Measurements from ENCODE around the gene CYFIP2. TPM values are rescaled to one million over a fixed set of nuclear protein-coding genes. Genes with fewer than 3 reads are reported as not detected.

Gene CYFIP2
- total and polyA plus RNA-seq, 2 donors (not counting 1 experiment from before 2014, with no cell fraction given) = 5.0 to 27.6 TPM

- H3K4me2 ChIP-seq (ENCODE audit: extremely low read depth, insufficient read depth, low read length) = peak overlapping the region; percentile 64
- peak overlapping the region; percentile 57 for H2AFZ ChIP-seq (ENCODE audit: low read length)
- no peaks in the 10 kb centered on the region for H3K4me1 ChIP-seq (ENCODE audit: control insufficient read depth, extremely low read depth, insufficient read depth, low read length)
- H3K9me3 ChIP-seq (ENCODE audit: control insufficient read depth, insufficient read depth, low read depth, low read length) = no peaks in the 10 kb centered on the region
- peak overlapping the region in 2 of 4 experiments; percentile 21 to 55 for H3K4me3 ChIP-seq (replicated peaks in 1 of 4; ENCODE audit: control extremely low read depth in 1 of 4, insufficient read depth in 1 of 4, low read depth in 3 of 4, low read length in 4 of 4)
- no peak overlapping the region for H3K9ac ChIP-seq (ENCODE audit: insufficient read depth, low read length)
- no peak overlapping the region for H3K27ac ChIP-seq (ENCODE audit: insufficient read depth, low read length)
- no peaks in the 10 kb centered on the region for H3K36me3 ChIP-seq (ENCODE audit: control insufficient read depth, insufficient read depth, low read length)
- H3K79me2 ChIP-seq (ENCODE audit: control insufficient read depth, insufficient read depth, low read length) = no peaks in the 10 kb centered on the region
- H4K20me1 ChIP-seq (ENCODE audit: control insufficient read depth, extremely low read depth, insufficient read depth, low read length) = no peaks in the 10 kb centered on the region
- DNase-seq (ENCODE audit: low read depth in 2 of 2) = peak; percentile 76 to 84
- TF ChIP-seq CTCF (conservative IDR thresholded peaks at IDR 0.05 in 1 of 2, IDR thresholded peaks at IDR 0.05 in 1 of 2; ENCODE audit: low read depth in 1 of 2, low read length in 2 of 2) = peak; percentile 96
- no peak for TF ChIP-seq EZH2 (IDR thresholded peaks at IDR 0.05; ENCODE audit: low read length, missing control alignments)
- H3K27me3 ChIP-seq (ENCODE audit: control insufficient read depth, insufficient read depth, low read length) = no peaks in the 10 kb centered on the region
Observed at GRCh38 chr5:157328277-157328912, 62.5 kb downstream of the CYFIP2 start.

- H3K9ac ChIP-seq (ENCODE audit: insufficient read depth, low read length) = no peak overlapping the region
- DNase-seq (ENCODE audit: low read depth in 2 of 2) = no peak
- H3K9me3 ChIP-seq (ENCODE audit: control insufficient read depth, insufficient read depth, low read depth, low read length) = no peaks in the 10 kb centered on the region
- no peak overlapping the region for H2AFZ ChIP-seq (ENCODE audit: low read length)
- no peak overlapping the region for H3K27ac ChIP-seq (ENCODE audit: insufficient read depth, low read length)
- H3K79me2 ChIP-seq (ENCODE audit: control insufficient read depth, insufficient read depth, low read length) = no peaks in the 10 kb centered on the region
- no peak overlapping the region for H3K4me2 ChIP-seq (ENCODE audit: extremely low read depth, insufficient read depth, low read length)
- no peaks in the 10 kb centered on the region for H3K36me3 ChIP-seq (ENCODE audit: control insufficient read depth, insufficient read depth, low read length)
- H3K4me3 ChIP-seq (replicated peaks in 1 of 4; ENCODE audit: control extremely low read depth in 1 of 4, insufficient read depth in 1 of 4, low read depth in 3 of 4, low read length in 4 of 4) = no peak overlapping the region
- H4K20me1 ChIP-seq (ENCODE audit: control insufficient read depth, extremely low read depth, insufficient read depth, low read length) = no peaks in the 10 kb centered on the region
- TF ChIP-seq CTCF (conservative IDR thresholded peaks at IDR 0.05 in 1 of 2, IDR thresholded peaks at IDR 0.05 in 1 of 2; ENCODE audit: low read depth in 1 of 2, low read length in 2 of 2) (no peak), EZH2 (IDR thresholded peaks at IDR 0.05; ENCODE audit: low read length, missing control alignments) (no peak)
- H3K4me1 ChIP-seq (ENCODE audit: control insufficient read depth, extremely low read depth, insufficient read depth, low read length) = no peaks in the 10 kb centered on the region
- no peaks in the 10 kb centered on the region for H3K27me3 ChIP-seq (ENCODE audit: control insufficient read depth, insufficient read depth, low read length)
Observed at GRCh38 chr5:157331807-157332206, 65.9 kb downstream of the CYFIP2 start.

- no peak overlapping the region for H3K4me3 ChIP-seq (replicated peaks in 1 of 4; ENCODE audit: control extremely low read depth in 1 of 4, insufficient read depth in 1 of 4, low read depth in 3 of 4, low read length in 4 of 4)
- DNase-seq (ENCODE audit: low read depth in 2 of 2) = peak in 1 of 2 donors; percentile 77
- H3K27me3 ChIP-seq (ENCODE audit: control insufficient read depth, insufficient read depth, low read length) = no peaks in the 10 kb centered on the region
- no peak overlapping the region for H3K27ac ChIP-seq (ENCODE audit: insufficient read depth, low read length)
- H4K20me1 ChIP-seq (ENCODE audit: control insufficient read depth, extremely low read depth, insufficient read depth, low read length) = no peaks in the 10 kb centered on the region
- no peak for TF ChIP-seq CTCF (conservative IDR thresholded peaks at IDR 0.05 in 1 of 2, IDR thresholded peaks at IDR 0.05 in 1 of 2; ENCODE audit: low read depth in 1 of 2, low read length in 2 of 2)
- no peak for TF ChIP-seq EZH2 (IDR thresholded peaks at IDR 0.05; ENCODE audit: low read length, missing control alignments)
- no peaks in the 10 kb centered on the region for H3K36me3 ChIP-seq (ENCODE audit: control insufficient read depth, insufficient read depth, low read length)
- no peak overlapping the region for H2AFZ ChIP-seq (ENCODE audit: low read length)
- no peaks in the 10 kb centered on the region for H3K4me1 ChIP-seq (ENCODE audit: control insufficient read depth, extremely low read depth, insufficient read depth, low read length)
- no peak overlapping the region for H3K4me2 ChIP-seq (ENCODE audit: extremely low read depth, insufficient read depth, low read length)
- H3K9me3 ChIP-seq (ENCODE audit: control insufficient read depth, insufficient read depth, low read depth, low read length) = no peaks in the 10 kb centered on the region
- H3K79me2 ChIP-seq (ENCODE audit: control insufficient read depth, insufficient read depth, low read length) = no peaks in the 10 kb centered on the region
- H3K9ac ChIP-seq (ENCODE audit: insufficient read depth, low read length) = no peak overlapping the region
Observed at GRCh38 chr5:157335534-157336422, 69.9 kb downstream of the CYFIP2 start.

Measured in fibroblast of lung (primary cell).